OCI-LY7 (cell line): ENCODE results near the gene DAB2IP.

ENCODE experiments used
- EZH2phosphoT487 ChIP-seq: fragments of 200-600 bp; sonication (generic); IDR thresholded peaks from 2 replicates; pipeline ENCODE4 v1.6.1; 2018; ENCODE audit warnings: low read depth, borderline replicate concordance, mild to moderate bottlenecking, mixed run types, antibody characterized with exemption, low read length, moderate library complexity, mixed read lengths
- TF ChIP-seq, protein P1 (sequence below): fragments of 200-600 bp; sonication (generic); conservative IDR thresholded peaks from 2 replicates; pipeline ENCODE4 v1.5.1; 2014; ENCODE audit warnings: mild to moderate bottlenecking, antibody characterized with exemption, low read length, moderate library complexity, mixed read lengths

DNA sequence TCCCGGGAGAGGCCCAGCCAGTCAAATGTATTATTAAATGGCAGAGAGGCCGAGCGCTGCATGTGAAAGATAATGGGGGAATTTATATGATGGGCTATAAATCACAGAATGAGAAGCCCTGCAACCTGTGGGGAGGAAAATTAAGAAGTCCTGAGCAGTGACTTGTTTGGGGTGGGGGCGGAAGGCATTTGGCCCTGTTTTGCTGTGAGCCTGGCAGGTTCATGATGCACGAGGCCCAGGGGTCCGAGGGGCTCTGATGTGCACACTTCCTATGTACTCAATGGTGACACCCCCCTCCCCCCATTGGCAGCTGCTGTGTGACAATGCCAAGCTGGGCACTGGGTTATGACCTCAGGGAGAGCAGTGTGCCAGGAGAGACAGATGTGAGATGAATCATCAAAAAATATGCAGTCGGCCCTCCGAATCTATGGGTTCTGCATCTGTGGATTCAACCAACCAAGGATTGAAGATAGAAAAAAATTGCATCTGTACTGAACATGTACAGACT lies 13.7 kb upstream of the DAB2IP start:
- TF ChIP-seq, protein P1, sequence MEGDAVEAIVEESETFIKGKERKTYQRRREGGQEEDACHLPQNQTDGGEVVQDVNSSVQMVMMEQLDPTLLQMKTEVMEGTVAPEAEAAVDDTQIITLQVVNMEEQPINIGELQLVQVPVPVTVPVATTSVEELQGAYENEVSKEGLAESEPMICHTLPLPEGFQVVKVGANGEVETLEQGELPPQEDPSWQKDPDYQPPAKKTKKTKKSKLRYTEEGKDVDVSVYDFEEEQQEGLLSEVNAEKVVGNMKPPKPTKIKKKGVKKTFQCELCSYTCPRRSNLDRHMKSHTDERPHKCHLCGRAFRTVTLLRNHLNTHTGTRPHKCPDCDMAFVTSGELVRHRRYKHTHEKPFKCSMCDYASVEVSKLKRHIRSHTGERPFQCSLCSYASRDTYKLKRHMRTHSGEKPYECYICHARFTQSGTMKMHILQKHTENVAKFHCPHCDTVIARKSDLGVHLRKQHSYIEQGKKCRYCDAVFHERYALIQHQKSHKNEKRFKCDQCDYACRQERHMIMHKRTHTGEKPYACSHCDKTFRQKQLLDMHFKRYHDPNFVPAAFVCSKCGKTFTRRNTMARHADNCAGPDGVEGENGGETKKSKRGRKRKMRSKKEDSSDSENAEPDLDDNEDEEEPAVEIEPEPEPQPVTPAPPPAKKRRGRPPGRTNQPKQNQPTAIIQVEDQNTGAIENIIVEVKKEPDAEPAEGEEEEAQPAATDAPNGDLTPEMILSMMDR: no peak
- TF ChIP-seq EZH2phosphoT487: no peak
